K562 (cell line): ENCODE data around the gene YPEL1. TPM values are rescaled to one million over a fixed set of nuclear protein-coding genes. Genes with fewer than 3 reads are reported as not detected.

ENCODE experiments used
- ATAC-seq: fragments of 200-7000 bp; cut with Tn5 transposase; 3 replicates; pipeline ENCODE4 v1.9.1; 2020; ENCODE audit warnings: moderate library complexity
- BruUV-seq: library from RNA; stranded (reverse); fragments of 400-500 nt; replicated peaks from 2 replicates; lab custom pipeline; 2021; lab: Mats Ljungman, UMichigan
- CTCF ChIA-PET: fragments of 300-600 bp; formaldehyde crosslinking; extraction: SDS; loops from one replicate; lab custom pipeline; 2021; ENCODE audit warnings: low intra/inter-chr PET ratio; lab: Yijun Ruan, JAX
- POLR2A ChIA-PET: fragments of 300-600, 350-650 bp; sonication (Branson Sonifier 250); formaldehyde crosslinking; extraction: SDS; loops from one replicate; lab custom pipeline; 2021; ENCODE audit warnings: antibody characterized with exemption, inconsistent platforms; lab: Yijun Ruan, JAX
- DNase-seq, 4 experiments: peaks; one replicate each; pipeline versions ENCODE4 v3.0.0 to v3.0.0-alpha.2; 2011 to 2018; ENCODE audit warnings: low spot score in 3 of 4, mixed read lengths in 3 of 4; ENCODE audit errors: extremely low read depth in 1 of 4
- FAIRE-seq: peaks from 2 replicates; lab custom pipeline; 2011; peaks lifted over from hg19 to GRCh38; lab: Jason Lieb, UNC
- H2AFZ ChIP-seq: 2 replicates; pipeline ENCODE4 v1.6.0; 2011; ENCODE audit warnings: low read depth, low read length, control low read depth, inconsistent platforms
- H3K27ac ChIP-seq: fragments of 200-600 bp; 3 replicates; pipeline ENCODE4 v1.8.0; 2011; ENCODE audit warnings: low read depth, mild to moderate bottlenecking, control low read depth, inconsistent platforms, low read length, moderate library complexity, mixed read lengths; ENCODE audit errors: extremely low read depth
- H3K27me3 ChIP-seq, 2 experiments: fragments of 300-600 bp in 1 of 2; 2 replicates in 1 of 2; 3 replicates in 1 of 2; pipeline versions ENCODE4 v1.6.0 to v1.8.0; 2011; ENCODE audit warnings: inconsistent platforms in 2 of 2, low read length in 2 of 2, mild to moderate bottlenecking in 1 of 2, mixed read lengths in 1 of 2, moderate library complexity in 1 of 2; ENCODE audit not compliant: control insufficient read depth in 2 of 2, insufficient read depth in 2 of 2
- H3K36me3 ChIP-seq: fragments of 300-600 bp; 3 replicates; pipeline ENCODE4 v1.8.0; 2011; ENCODE audit warnings: mild to moderate bottlenecking, low read length, inconsistent platforms; ENCODE audit not compliant: control insufficient read depth, insufficient read depth
- H3K4me1 ChIP-seq, 2 experiments: fragments of 200-600 bp in 1 of 2; replicated peaks in 1 of 2; 2 replicates in 1 of 2; 3 replicates in 1 of 2; pipeline versions ENCODE4 v1.5.1 to v1.8.0; 2011; ENCODE audit warnings: inconsistent platforms in 2 of 2, low read length in 2 of 2, mild to moderate bottlenecking in 1 of 2, mixed read lengths in 1 of 2, moderate library complexity in 1 of 2; ENCODE audit not compliant: control insufficient read depth in 2 of 2, insufficient read depth in 2 of 2
- H3K4me2 ChIP-seq: 2 replicates; pipeline ENCODE4 v1.6.1; 2011; ENCODE audit warnings: low read length, control low read depth, inconsistent platforms, mixed read lengths; ENCODE audit not compliant: insufficient read depth
- H3K4me3 ChIP-seq: fragments of 200-600 bp; sonication (generic), shearing (Covaris generic); 2 replicates; pipeline ENCODE4 v1.5.1; 2016; ENCODE audit warnings: control low read depth, inconsistent platforms
- H3K79me2 ChIP-seq: fragments of 200-600 bp; 3 replicates; pipeline ENCODE4 v1.8.0; 2011; ENCODE audit warnings: low read length, inconsistent platforms; ENCODE audit not compliant: control insufficient read depth, insufficient read depth
- H3K9ac ChIP-seq, 2 experiments: 2 replicates each; pipeline versions ENCODE4 v1.6.0 to v1.6.1; 2011; ENCODE audit warnings: low read depth in 2 of 2, low read length in 2 of 2, control low read depth in 1 of 2, inconsistent platforms in 1 of 2, mild to moderate bottlenecking in 1 of 2, mixed read lengths in 1 of 2; ENCODE audit not compliant: insufficient read depth in 1 of 2
- H3K9me1 ChIP-seq: one replicate; pipeline ENCODE4 v1.6.0; 2011; ENCODE audit warnings: inconsistent platforms, mild to moderate bottlenecking, low read length, moderate library complexity; ENCODE audit not compliant: control insufficient read depth, insufficient read depth
- H3K9me3 ChIP-seq: replicated peaks from 2 replicates; pipeline ENCODE4 v1.5.1; 2011; ENCODE audit warnings: low read depth, low read length, inconsistent platforms; ENCODE audit not compliant: control insufficient read depth, insufficient read depth
- H4K20me1 ChIP-seq: replicated peaks from 2 replicates; pipeline ENCODE4 v1.6.1; 2011; ENCODE audit warnings: low read length, inconsistent platforms, mixed read lengths; ENCODE audit not compliant: control insufficient read depth, insufficient read depth
- ADNP ChIP-seq: fragments of 200-800 bp; sonication (Bioruptor generic); IDR thresholded peaks from 2 replicates; pipeline ENCODE4 v1.6.1; 2016; ENCODE audit warnings: missing genetic modification characterization, missing compliant biosample characterization
- ARID2 ChIP-seq: fragments of 450-650 bp; IDR thresholded peaks from 2 replicates; pipeline ENCODE4 v1.6.1; 2017; ENCODE audit warnings: antibody characterized with exemption, mild to moderate bottlenecking
- BRD4 ChIP-seq: fragments of 200-600 bp; sonication (generic); IDR thresholded peaks from 2 replicates; pipeline ENCODE4 v1.6.1; 2017; ENCODE audit warnings: inconsistent platforms
- CCAR2 ChIP-seq: fragments of 200-400 bp; formaldehyde crosslinking; IDR thresholded peaks from 2 replicates; pipeline ENCODE4 v1.6.1; 2017; ENCODE audit warnings: mild to moderate bottlenecking, low read depth, low read length
- HIVEP1 ChIP-seq: fragments of 250-450 bp; sonication (Bioruptor Pico); IDR thresholded peaks from 2 replicates; pipeline ENCODE4 v1.4.0; 2020; ENCODE audit warnings: mild to moderate bottlenecking
- HMGN3 ChIP-seq: IDR thresholded peaks from 2 replicates; pipeline ENCODE4 v1.6.1; 2011; ENCODE audit warnings: borderline replicate concordance, low read depth, mild to moderate bottlenecking, mixed read lengths, low read length; ENCODE audit not compliant: insufficient read length; ENCODE audit errors: extremely low read depth
- KLF13 ChIP-seq: fragments of 450-650 bp; IDR thresholded peaks from 2 replicates; pipeline ENCODE4 v1.6.1; 2016; ENCODE audit warnings: missing genetic modification characterization, low read depth, mild to moderate bottlenecking, missing compliant biosample characterization, moderate library complexity, borderline replicate concordance
- LEF1 ChIP-seq: fragments of 450-650 bp; IDR thresholded peaks from 2 replicates; pipeline ENCODE4 v1.6.1; 2016; ENCODE audit warnings: mild to moderate bottlenecking
- MBD2 ChIP-seq: sonication (generic); IDR thresholded peaks from 2 replicates; pipeline ENCODE4 v1.6.1; 2016; ENCODE audit warnings: low read depth, borderline replicate concordance
- PTTG1 ChIP-seq: fragments of 450-650 bp; IDR thresholded peaks from 2 replicates; pipeline ENCODE4 v1.6.1; 2016; ENCODE audit warnings: low read depth, mild to moderate bottlenecking, missing genetic modification characterization, missing compliant biosample characterization
- RFX5 ChIP-seq: IDR thresholded peaks from 2 replicates; pipeline ENCODE4 v1.6.1; 2011; ENCODE audit warnings: low read depth, mild to moderate bottlenecking, improper control_type of control experiment, low read length
- TAF1 ChIP-seq: IDR thresholded peaks from 2 replicates; pipeline ENCODE4 v1.6.1; 2011; ENCODE audit warnings: mild to moderate bottlenecking, low read length, moderate library complexity; ENCODE audit not compliant: insufficient read depth, control insufficient read depth, severe bottlenecking; ENCODE audit errors: extremely low read depth
- TOE1 ChIP-seq, 2 experiments: fragments of 450-650 bp in 1 of 2; sonication (generic) in 1 of 2; formaldehyde crosslinking in 1 of 2; IDR thresholded peaks; 2 replicates each; pipeline versions ENCODE4 v1.7.1 to v1.8.0; 2016 to 2022; ENCODE audit warnings: borderline replicate concordance in 2 of 2, mild to moderate bottlenecking in 2 of 2, antibody characterized with exemption in 1 of 2, inconsistent platforms in 1 of 2, low read depth in 1 of 2, missing genetic modification reagents in 1 of 2, moderate library complexity in 1 of 2
- ZEB2 ChIP-seq: fragments of 450-650 bp; IDR thresholded peaks from 2 replicates; pipeline ENCODE4 v1.6.1; 2016
- ZFX ChIP-seq: sonication (generic); formaldehyde crosslinking; IDR thresholded peaks from 2 replicates; pipeline ENCODE4 v1.8.0; 2022; ENCODE audit warnings: mild to moderate bottlenecking, missing genetic modification reagents, moderate library complexity
- ZNF239 ChIP-seq: fragments of 250-450 bp; sonication (Bioruptor Pico); IDR thresholded peaks from 2 replicates; pipeline ENCODE4 v1.4.0; 2020; ENCODE audit warnings: mild to moderate bottlenecking
- ZNF324 ChIP-seq: fragments of 250-450 bp; sonication (Bioruptor Pico); IDR thresholded peaks from 2 replicates; pipeline ENCODE4 v1.4.0; 2020; ENCODE audit warnings: mild to moderate bottlenecking
- WGBS: fragments of 100-300 bp; shearing (Covaris generic); methylation state at CpG from one replicate; pipeline ENCODE4 v1.1.6; 2016; ENCODE audit warnings: low coverage, mixed read lengths; ENCODE audit not compliant: insufficient coverage; ENCODE audit errors: missing lambda C conversion rate; 5-methylcytosine and 5-hydroxymethylcytosine counted together
- in situ Hi-C: fragments of 300-500 bp; cut with MboI; formaldehyde crosslinking; loops from 4 replicates; pipeline ENCODE4 v1.15.0; 2018; ENCODE audit warnings: inconsistent platforms, mixed read lengths
- intact Hi-C: fragments of 100-400 bp; cut with micrococcal nuclease; formaldehyde crosslinking; loops from 2 replicates; pipeline ENCODE4 v1.14.2; 2022
- polyA plus RNA-seq, 8 experiments: library from polyadenylated mRNA; depleted of rRNA in 4 of 8; stranded (reverse) in 5 of 8; unstranded in 3 of 8; fragments of >200 nt; fragmentation: Nextera tagmentation in 2 of 8; fragmentation: Illumina TruSeq in 1 of 8; extraction: Ambion mirVana in 2 of 8; extraction: Trizol in 1 of 8; gene quantifications; 2 replicates each; pipeline versions ENCODE4 v1.2.1 to v1.2.3, GENCODE V29; 2011 to 2014; ENCODE audit warnings: inconsistent platforms in 1 of 8, missing spikeins in 1 of 8
- total RNA-seq, 7 experiments: library from RNA; depleted of rRNA in 6 of 7; stranded (reverse); fragments of >200 nt in 6 of 7; fragmentation: Illumina TruSeq in 2 of 7; extraction: Trizol in 2 of 7; gene quantifications; 2 replicates each; pipeline versions ENCODE4 v1.2.1 to v1.2.3, GENCODE V29; 2011 to 2021; ENCODE audit warnings: low replicate concordance in 1 of 7
- TF ChIP-seq, protein P1 (sequence below), 2 experiments: fragments of 200-800 bp in 1 of 2; sonication (Bioruptor generic) in 1 of 2; sonication (generic) in 1 of 2; formaldehyde crosslinking in 1 of 2; IDR thresholded peaks in 1 of 2; conservative IDR thresholded peaks in 1 of 2; 2 replicates each; pipeline versions ENCODE4 v1.5.0 to v1.6.1; 2016 to 2020; ENCODE audit warnings: missing compliant biosample characterization in 1 of 2, missing genetic modification characterization in 1 of 2, missing genetic modification reagents in 1 of 2

Gene YPEL1
- total and polyA plus RNA-seq, 9 of the 15 experiments (the other 6 are each of a cell fraction or from before 2014, with no cell fraction given) = 0.07 to 2.2 (median 0.46) TPM

DNA sequence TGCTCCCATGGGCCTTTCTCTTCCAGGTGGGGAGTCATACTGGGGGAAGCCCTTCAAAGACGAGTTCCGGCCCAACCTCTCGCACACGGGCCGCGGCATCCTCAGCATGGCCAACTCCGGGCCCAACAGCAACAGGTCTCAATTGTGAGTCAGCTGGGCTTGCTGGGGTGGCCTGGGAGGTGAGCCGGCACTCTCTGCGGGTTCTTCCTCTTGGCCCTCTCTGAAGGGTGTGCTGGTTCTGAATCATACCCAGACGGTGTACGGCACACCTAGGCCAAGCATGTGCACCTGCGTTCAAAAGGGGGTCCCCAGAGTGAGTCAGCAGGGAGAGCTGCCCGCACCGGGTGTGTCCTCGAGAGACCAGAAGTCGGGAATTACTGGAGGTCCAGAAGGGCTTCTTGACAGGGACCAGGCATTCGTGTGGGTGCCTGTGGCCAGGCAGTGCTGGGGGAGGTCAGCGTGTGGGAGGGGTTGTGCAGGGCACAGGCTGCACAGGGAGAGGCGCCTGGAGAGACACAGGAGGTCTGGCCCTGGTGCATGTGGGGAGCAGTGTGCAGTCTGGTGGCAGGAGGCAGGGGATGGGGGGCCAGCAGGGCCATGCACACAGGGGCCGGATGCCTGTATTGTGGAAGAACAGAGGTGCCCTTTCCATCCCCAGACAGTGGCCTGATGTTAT lies 46.8 kb downstream of the YPEL1 start (continued):
- TF ChIP-seq ARID2 (no peak), LEF1 (no peak), CCAR2 (no peak)

DNA sequence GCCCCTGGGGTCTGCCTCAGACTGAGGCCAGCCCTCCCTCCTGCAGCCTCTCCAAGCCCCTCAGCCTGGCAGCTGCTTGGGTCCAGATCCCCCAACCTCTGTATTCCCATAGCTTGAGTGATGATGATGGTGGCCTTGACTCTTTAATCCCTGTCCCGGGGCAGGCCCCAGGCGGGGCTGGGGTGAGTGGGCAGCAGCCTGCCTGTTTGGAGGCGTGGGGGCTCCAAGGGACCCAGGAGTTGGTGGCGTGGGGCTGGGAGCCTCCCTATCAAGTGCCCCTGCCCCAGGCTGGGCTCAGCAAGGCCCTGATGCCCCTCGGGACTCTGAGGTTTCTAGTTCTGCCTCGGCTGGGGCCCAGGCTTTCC lies 47.3 kb downstream of the YPEL1 start:
- POLR2A ChIA-PET = interaction anchor here (0.6 to 8.6 kb wide), 8 partner anchors 8 to 88 kb away, joined by 3 to 111 read pairs (median 6); partner anchors contain the start of genes PPIL2 and SDF2L1
- TF ChIP-seq KLF13 (tag) (no peak), HIVEP1 (CRISPR knock-in tag) (no peak), PTTG1 (tag) (no peak), TOE1 (IDR thresholded peaks at IDR 0.05; ENCODE audit: borderline replicate concordance) (no peak), TOE1 (CRISPR knock-in tag; IDR thresholded peaks at IDR 0.05; ENCODE audit: borderline replicate concordance, low read depth) (no peak), TAF1 (no peak), ADNP (tag) (no peak), ZFX (CRISPR knock-in tag) (0 out of 2 replicates have a peak, but pooled peaks have one; percentile 31), MBD2 (no peak), HMGN3 (peak; percentile 16), ZEB2 (no peak), ZNF324 (CRISPR knock-in tag) (no peak), BRD4 (no peak), ZNF239 (CRISPR knock-in tag) (no peak), RFX5 (no peak)
- TF ChIP-seq, protein P1, sequence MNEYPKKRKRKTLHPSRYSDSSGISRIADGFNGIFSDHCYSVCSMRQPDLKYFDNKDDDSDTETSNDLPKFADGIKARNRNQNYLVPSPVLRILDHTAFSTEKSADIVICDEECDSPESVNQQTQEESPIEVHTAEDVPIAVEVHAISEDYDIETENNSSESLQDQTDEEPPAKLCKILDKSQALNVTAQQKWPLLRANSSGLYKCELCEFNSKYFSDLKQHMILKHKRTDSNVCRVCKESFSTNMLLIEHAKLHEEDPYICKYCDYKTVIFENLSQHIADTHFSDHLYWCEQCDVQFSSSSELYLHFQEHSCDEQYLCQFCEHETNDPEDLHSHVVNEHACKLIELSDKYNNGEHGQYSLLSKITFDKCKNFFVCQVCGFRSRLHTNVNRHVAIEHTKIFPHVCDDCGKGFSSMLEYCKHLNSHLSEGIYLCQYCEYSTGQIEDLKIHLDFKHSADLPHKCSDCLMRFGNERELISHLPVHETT (CRISPR knock-in tag; conservative IDR thresholded peaks at IDR 0.05 in 1 of 2, IDR thresholded peaks at IDR 0.05 in 1 of 2) = peak in 1 of 2 experiments; percentile 20; a peak in 1 of 4 replicates

More for the DNA sequence above, 47.3 kb downstream of the YPEL1 start:
- no peaks in the 10 kb centered on the region for H3K27me3 ChIP-seq
- intact Hi-C loops (no loop called here), in situ Hi-C loops (no loop called here)
- FAIRE-seq (no peak), ATAC-seq (no peak), DNase-seq (peak in 1 of 4 experiments; percentile 63)
- H3K9ac ChIP-seq = peak overlapping the region in 1 of 2 experiments; percentile 64; a peak in 2 of 4 replicates
- peaks cover 10% of the 10 kb centered on the region; the same call in 1 of the 2 replicates for H4K20me1 ChIP-seq
- BruUV-seq = no TSS peak
- no peak overlapping the region for H2AFZ ChIP-seq
- H3K4me3 ChIP-seq = no peak overlapping the region
- H3K4me2 ChIP-seq = no peak overlapping the region
- no peak overlapping the region for H3K27ac ChIP-seq
- peaks cover 5 to 49% of the 10 kb centered on the region in 2 experiments; a peak in 3 of 5 replicates for H3K4me1 ChIP-seq
- no peaks in the 10 kb centered on the region for H3K79me2 ChIP-seq
- CTCF ChIA-PET = no interaction called here
- WGBS = 96% methylated on average over 6 of the region's 6 CpGs
- no peaks in the 10 kb centered on the region for H3K9me3 ChIP-seq
- peaks cover 10% of the 10 kb centered on the region for H3K9me1 ChIP-seq
- peaks cover 84% of the 10 kb centered on the region; the same call in 2 of the 3 replicates for H3K36me3 ChIP-seq
